B cell (primary cell): Measurements from ENCODE around the gene NIPA2. TPM values are rescaled to one million over a fixed set of nuclear protein-coding genes. Genes with fewer than 3 reads are reported as not detected.

Experiments
- ATAC-seq: fragments of 200-7000 bp; cut with Tn5 transposase; one replicate; pipeline ENCODE4 v1.10.0; 2021; ENCODE audit warnings: low read depth, mild to moderate bottlenecking, moderate number of reproducible peaks, moderate library complexity
- CTCF ChIA-PET: fragments of 350-600 bp; sonication (Branson Sonifier 250); formaldehyde crosslinking; loops from one replicate; lab custom pipeline; 2021; ENCODE audit warnings: antibody characterized with exemption, inconsistent platforms; lab: Charles Lee
- POLR2A ChIA-PET: fragments of 350-600 bp; sonication (Branson Sonifier 250); formaldehyde crosslinking; loops from one replicate; lab custom pipeline; 2021; ENCODE audit warnings: antibody characterized with exemption; lab: Charles Lee
- DNase-seq: peaks from one replicate; pipeline ENCODE4 v3.0.0; 2013
- H2AFZ ChIP-seq: 2 replicates; pipeline ENCODE4 v1.6.1; 2012; ENCODE audit warnings: mild to moderate bottlenecking, low read depth, low read length; ENCODE audit not compliant: insufficient read depth, poor library complexity, severe bottlenecking
- H3K27ac ChIP-seq, 2 donors: 1 replicate in 1 of 2; 2 replicates in 1 of 2; pipeline ENCODE4 v1.5.1; 2012 to 2013; ENCODE audit warnings: low read length in 2 of 2, mild to moderate bottlenecking in 2 of 2, moderate library complexity in 1 of 2
- H3K27me3 ChIP-seq, 4 experiments: fragments of 200-600 bp in 1 of 4; sonication (generic) in 1 of 4; replicated peaks in 1 of 4; 1 replicate in 2 of 4; 2 replicates in 2 of 4; pipeline versions ENCODE4 v1.6.1 to v1.7.0; 2013 to 2016; ENCODE audit warnings: low read length in 3 of 4, mild to moderate bottlenecking in 2 of 4, mixed read lengths in 1 of 4, moderate library complexity in 1 of 4; ENCODE audit not compliant: insufficient read depth in 4 of 4, control insufficient read depth in 3 of 4; ENCODE audit errors: control extremely low read depth in 1 of 4
- H3K36me3 ChIP-seq, 2 experiments: replicated peaks in 1 of 2; 1 replicate in 1 of 2; 2 replicates in 1 of 2; pipeline versions ENCODE4 v1.6.1 to v1.7.1; 2013; ENCODE audit warnings: low read length in 1 of 2; ENCODE audit not compliant: insufficient read depth in 2 of 2, control insufficient read depth in 1 of 2; ENCODE audit errors: control extremely low read depth in 1 of 2, extremely low read depth in 1 of 2
- H3K4me1 ChIP-seq, 2 donors: fragments of 200-600 bp in 1 of 2; sonication (generic) in 1 of 2; 1 replicate in 1 of 2; 2 replicates in 1 of 2; pipeline versions ENCODE4 v1.5.1 to v1.6.1; 2013 to 2017; ENCODE audit warnings: low read length in 2 of 2; ENCODE audit not compliant: control insufficient read depth in 2 of 2, insufficient read depth in 2 of 2
- H3K4me2 ChIP-seq: replicated peaks from 2 replicates; pipeline ENCODE3; 2012; ENCODE audit warnings: mild to moderate bottlenecking, low read depth, low read length; ENCODE audit not compliant: poor library complexity, severe bottlenecking
- H3K4me3 ChIP-seq, 5 experiments: fragments of 200-600 bp in 1 of 5; sonication (generic) in 1 of 5; 1 replicate in 3 of 5; 2 replicates in 2 of 5; pipeline versions ENCODE4 v1.5.1 to v1.7.0; 2011 to 2016; ENCODE audit warnings: low read length in 4 of 5, mild to moderate bottlenecking in 4 of 5, low read depth in 2 of 5, control low read depth in 1 of 5, moderate library complexity in 1 of 5; ENCODE audit not compliant: insufficient read depth in 1 of 5; ENCODE audit errors: control extremely low read depth in 1 of 5, extremely low read depth in 1 of 5
- H3K79me2 ChIP-seq: fragments of 200-600 bp; sonication (generic); one replicate; pipeline ENCODE4 v1.6.0; 2016; ENCODE audit warnings: low read length; ENCODE audit not compliant: control insufficient read depth, insufficient read depth
- H3K9ac ChIP-seq: fragments of 200-600 bp; sonication (generic); 2 replicates; pipeline ENCODE4 v1.6.1; 2017; ENCODE audit warnings: mild to moderate bottlenecking, low read length, moderate library complexity
- H3K9me3 ChIP-seq, 3 donors: one replicate each; pipeline versions ENCODE4 v1.6.1 to v1.7.1; 2013; ENCODE audit warnings: low read length in 2 of 3; ENCODE audit not compliant: control insufficient read depth in 2 of 3, insufficient read depth in 1 of 3; ENCODE audit errors: control extremely low read depth in 1 of 3
- H4K20me1 ChIP-seq: 2 replicates; pipeline ENCODE4 v1.6.0; 2012; ENCODE audit warnings: mild to moderate bottlenecking, low read length; ENCODE audit not compliant: insufficient read depth, control insufficient read depth, poor library complexity, severe bottlenecking
- H3K27ac Mint-ChIP-seq: one replicate; pipeline ENCODE4 v1.8.0; 2021; ENCODE audit warnings: mixed read lengths
- H3K27me3 Mint-ChIP-seq: one replicate; pipeline ENCODE4 v1.8.0; 2021; ENCODE audit warnings: mixed read lengths
- H3K4me1 Mint-ChIP-seq: one replicate; pipeline ENCODE4 v1.8.0; 2021; ENCODE audit warnings: mixed read lengths
- H3K4me3 Mint-ChIP-seq: one replicate; pipeline ENCODE4 v1.8.0; 2021; ENCODE audit warnings: mixed read lengths
- H3K9me3 Mint-ChIP-seq: one replicate; pipeline ENCODE4 v1.8.0; 2022; ENCODE audit warnings: mixed read lengths; ENCODE audit not compliant: insufficient read depth
- CTCF ChIP-seq: fragments of 200-600 bp; IDR thresholded peaks from one replicate; pipeline ENCODE4 v1.8.0; 2022; ENCODE audit warnings: antibody characterized with exemption, mild to moderate bottlenecking
- EZH2 ChIP-seq: IDR thresholded peaks from 2 replicates; pipeline ENCODE4 v1.6.1; 2012; ENCODE audit warnings: borderline replicate concordance, low read depth, mild to moderate bottlenecking, moderate library complexity, low read length; ENCODE audit not compliant: insufficient read depth, poor library complexity, severe bottlenecking
- WGBS: methylation state at CpG from one replicate; pipeline ENCODE4 v1.1.5; 2013; ENCODE audit warnings: missing lambda C conversion rate; ENCODE audit not compliant: insufficient coverage; 5-methylcytosine and 5-hydroxymethylcytosine counted together
- intact Hi-C: fragments of 100-400 bp; cut with micrococcal nuclease; formaldehyde crosslinking; loops from one replicate; pipeline ENCODE4 v1.10.0; 2022
- polyA plus RNA-seq: library from polyadenylated mRNA; depleted of rRNA; stranded (reverse); fragments of >200 nt; gene quantifications from 2 replicates; pipeline ENCODE4 v1.2.3, GENCODE V29; 2012
- total RNA-seq, 2 donors: library from RNA; stranded (reverse); fragments of 120-200 nt in 1 of 2; gene quantifications; 1 replicate in 1 of 2; 2 replicates in 1 of 2; pipeline versions ENCODE4 v1.2.3 to v1.2.4, GENCODE V29; 2013 to 2022

NIPA2 gene
- total and polyA plus RNA-seq, 2 donors (not counting 1 experiment from before 2014, with no cell fraction given): 47.1 to 65.3 TPM

- Histone ChIP-seq H3K27me3 (no peaks in the 10 kb centered on the region), H3K4me2 (no peak overlapping the region), H3K9me3 (no peaks in the 10 kb centered on the region), H3K36me3 (peaks cover 0 to 14% of the 10 kb centered on the region in 2 experiments), H3K4me3 (no peak overlapping the region), H2AFZ (no peak overlapping the region), H3K9ac (no peak overlapping the region), H4K20me1 (peaks cover 4% of the 10 kb centered on the region), H3K27ac (no peak overlapping the region), H3K4me1 (peaks cover 6 to 10% of the 10 kb centered on the region in 2 donors), H3K79me2 (peaks cover 37% of the 10 kb centered on the region)
- Mint-ChIP-seq H3K27me3 (no peaks in the 10 kb centered on the region), H3K4me3 (no peak overlapping the region), H3K9me3 (no peaks in the 10 kb centered on the region), H3K27ac (peak overlapping the region; percentile 53), H3K4me1 (peaks cover 13% of the 10 kb centered on the region)
- no peak for ATAC-seq
- WGBS: no CpG with 5 or more reads among the region's 10 CpGs
- POLR2A ChIA-PET: no interaction called here
- intact Hi-C loops: no loop called here
- CTCF ChIA-PET: no interaction called here
- no peak for DNase-seq
- no peak for TF ChIP-seq CTCF
- TF ChIP-seq EZH2: no peak
These were observed 28.2 kb upstream of the NIPA2 start for GRCh38 chr15:22810033-22810852.

GRCh38 chr15:22810853-22811338, 27.6 kb upstream of the NIPA2 start:
- H3K36me3 ChIP-seq: peaks cover 0 to 15% of the 10 kb centered on the region in 2 experiments
- no peak overlapping the region for H3K4me3 Mint-ChIP-seq
- H3K27me3 ChIP-seq: no peaks in the 10 kb centered on the region
- peaks cover 13% of the 10 kb centered on the region for H3K4me1 Mint-ChIP-seq
- H3K9me3 ChIP-seq: no peaks in the 10 kb centered on the region
- TF ChIP-seq CTCF (no peak), EZH2 (no peak)
- H2AFZ ChIP-seq: no peak overlapping the region
- no peak overlapping the region for H3K9ac ChIP-seq
- H3K27ac ChIP-seq: no peak overlapping the region
- H3K9me3 Mint-ChIP-seq: no peaks in the 10 kb centered on the region
- H3K4me3 ChIP-seq: no peak overlapping the region
- H3K27me3 Mint-ChIP-seq: no peaks in the 10 kb centered on the region
- peaks cover 4% of the 10 kb centered on the region for H4K20me1 ChIP-seq
- ChIA-PET CTCF (interaction anchor here (0.5 to 1.1 kb wide), 2 partner anchors 21 to 25 kb away, joined by 3 to 4 read pairs; partner anchors contain the start of gene NIPA1), POLR2A (interaction anchor here (0.6 kb wide), 1 partner anchor 30 kb away, joined by 5 read pairs; no protein-coding TSS in a partner anchor)
- 92% methylated on average over 4 of the region's 8 CpGs for WGBS
- H3K27ac Mint-ChIP-seq: no peak overlapping the region
- ATAC-seq (no peak), DNase-seq (no peak)
- peaks cover 6 to 10% of the 10 kb centered on the region in 2 donors for H3K4me1 ChIP-seq
- H3K79me2 ChIP-seq: peaks cover 32% of the 10 kb centered on the region
- intact Hi-C loops: no loop called here
- H3K4me2 ChIP-seq: no peak overlapping the region
